ENCODE results near the gene TP53BP2. TPM values are rescaled to one million over a fixed set of nuclear protein-coding genes. Genes with fewer than 3 reads are reported as not detected.

The TP53BP2 gene
- total and polyA plus RNA-seq, 4 donors = 3.9 to 26.8 (median 13.0) TPM

- Histone ChIP-seq H3K36me3 (ENCODE audit: control insufficient read depth in 4 of 4, insufficient read depth in 3 of 4, low read depth in 1 of 4, low read length in 3 of 4) (peaks cover 0 to 2% (median 0%) of the 10 kb centered on the region in 4 donors), H3K4me1 (ENCODE audit: control insufficient read depth in 4 of 4, insufficient read depth in 4 of 4, low read length in 3 of 4) (no peaks in the 10 kb centered on the region), H3K9me3 (ENCODE audit: control insufficient read depth in 4 of 4, low read length in 3 of 4) (no peaks in the 10 kb centered on the region), H3K4me3 (ENCODE audit: low read depth in 1 of 3, low read length in 3 of 3) (no peak overlapping the region), H3K9ac (ENCODE audit: low read depth in 1 of 2, low read length in 2 of 2) (no peak overlapping the region), H3K27ac (ENCODE audit: low read depth in 1 of 2, low read length in 2 of 2) (no peak overlapping the region), H3K27me3 (ENCODE audit: control insufficient read depth in 4 of 4, insufficient read depth in 4 of 4, low read length in 3 of 4) (no peaks in the 10 kb centered on the region)
- TF ChIP-seq FOXA1 (IDR thresholded peaks at IDR 0.05) (no peak), NR2F2 (IDR thresholded peaks at IDR 0.05) (no peak), ATF3 (IDR thresholded peaks at IDR 0.05) (no peak), EGR1 (IDR thresholded peaks at IDR 0.05; ENCODE audit: low read depth in 2 of 2) (no peak), TAF1 (conservative IDR thresholded peaks at IDR 0.05) (no peak), HNF4A (conservative IDR thresholded peaks at IDR 0.05) (no peak), FOXA2 (IDR thresholded peaks at IDR 0.05) (no peak)
- WGBS = 96% methylated on average over 5 of the region's 5 CpGs
- no peak for DNase-seq (ENCODE audit: low spot score)
Observed at GRCh38 chr1:223763881-223764280, 81.9 kb downstream of the TP53BP2 start.

GRCh38 chr1:223763251-223763650 lies 82.5 kb downstream of the TP53BP2 start:
- H3K9ac ChIP-seq (ENCODE audit: low read depth in 1 of 2, low read length in 2 of 2) = no peak overlapping the region
- TF ChIP-seq ZBTB33 (IDR thresholded peaks at IDR 0.05) (no peak), HNF4G (IDR thresholded peaks at IDR 0.05) (no peak), GABPA (IDR thresholded peaks at IDR 0.05 in 1 of 2, conservative IDR thresholded peaks at IDR 0.05 in 1 of 2) (no peak), JUND (IDR thresholded peaks at IDR 0.05) (no peak), YY1 (IDR thresholded peaks at IDR 0.05) (no peak), CTCF (IDR thresholded peaks at IDR 0.05; ENCODE audit: low read depth, low read length, missing input control) (no peak), ATF3 (IDR thresholded peaks at IDR 0.05) (no peak), RXRA (IDR thresholded peaks at IDR 0.05) (no peak), SP1 (IDR thresholded peaks at IDR 0.05) (no peak), RAD21 (IDR thresholded peaks at IDR 0.05) (no peak), REST (IDR thresholded peaks at IDR 0.05) (no peak), HNF4A (conservative IDR thresholded peaks at IDR 0.05) (no peak), FOXA1 (IDR thresholded peaks at IDR 0.05) (no peak), MAX (IDR thresholded peaks at IDR 0.05) (no peak), TAF1 (conservative IDR thresholded peaks at IDR 0.05) (no peak), FOXA2 (IDR thresholded peaks at IDR 0.05) (no peak)
- H3K4me1 ChIP-seq (ENCODE audit: control insufficient read depth in 4 of 4, insufficient read depth in 4 of 4, low read length in 3 of 4) = no peaks in the 10 kb centered on the region
- no peak overlapping the region for H3K27ac ChIP-seq (ENCODE audit: low read depth in 1 of 2, low read length in 2 of 2)
- peaks cover 0 to 2% (median 0%) of the 10 kb centered on the region in 4 donors for H3K36me3 ChIP-seq (ENCODE audit: control insufficient read depth in 4 of 4, insufficient read depth in 3 of 4, low read depth in 1 of 4, low read length in 3 of 4)
- H3K4me3 ChIP-seq (ENCODE audit: low read depth in 1 of 3, low read length in 3 of 3) = no peak overlapping the region
- 96% methylated on average over 5 of the region's 5 CpGs for WGBS
- H3K9me3 ChIP-seq (ENCODE audit: control insufficient read depth in 4 of 4, low read length in 3 of 4) = no peaks in the 10 kb centered on the region
- no peak for DNase-seq (ENCODE audit: low spot score)
- H3K27me3 ChIP-seq (ENCODE audit: control insufficient read depth in 4 of 4, insufficient read depth in 4 of 4, low read length in 3 of 4) = no peaks in the 10 kb centered on the region

All from liver (tissue), 9 donors.